ENCODE data around the gene DLGAP3. TPM values are rescaled to one million over a fixed set of nuclear protein-coding genes. Genes with fewer than 3 reads are reported as not detected.
A peak's percentile ranks its signal among the peaks of the same experiment; 100 is the strongest.

Gene DLGAP3
- total and polyA plus RNA-seq, 2 of the 13 experiments (the other 11 are each of a cell fraction or from before 2014, with no cell fraction given): 0.03 to 0.04 TPM

DNA sequence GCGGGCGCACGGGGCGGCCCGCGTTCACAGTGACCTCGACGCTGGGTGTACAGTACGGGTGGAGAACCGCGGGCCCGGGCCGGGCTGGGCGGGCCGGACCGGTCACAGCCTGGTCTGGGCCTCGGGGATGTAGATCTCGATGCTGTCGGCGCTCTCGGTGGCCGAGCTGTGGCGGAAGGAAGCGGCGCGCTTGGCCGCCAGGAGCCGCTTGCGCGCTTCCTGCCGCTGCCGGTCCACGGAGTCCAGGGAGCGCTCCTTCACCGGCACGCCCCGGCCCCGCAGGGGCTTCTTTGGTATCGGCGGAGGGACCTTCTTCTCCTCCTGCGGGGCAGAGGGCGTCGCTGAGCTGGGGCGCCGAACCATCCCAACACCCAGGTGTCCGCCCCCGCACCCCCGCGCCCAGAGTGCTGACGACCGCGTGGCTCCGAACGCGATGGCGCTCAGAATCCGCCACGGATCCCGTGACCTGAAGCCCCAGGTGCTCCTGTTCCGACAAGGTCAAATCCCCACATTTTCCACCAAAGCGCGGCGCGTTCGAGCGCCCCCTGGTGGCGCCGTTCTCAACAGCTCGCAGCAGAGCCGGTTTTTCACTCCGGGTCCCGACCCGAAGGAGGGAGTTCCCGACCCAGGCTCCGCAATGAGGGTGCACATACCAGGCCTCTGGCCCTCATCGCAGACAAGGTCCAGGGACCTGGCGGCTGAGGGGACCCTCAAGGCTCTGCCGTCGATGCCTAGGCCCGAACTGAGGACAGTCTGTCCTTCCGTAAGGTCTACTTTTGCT lies 63.3 kb downstream of the DLGAP3 start (continued):
- TF ChIP-seq, protein P1, sequence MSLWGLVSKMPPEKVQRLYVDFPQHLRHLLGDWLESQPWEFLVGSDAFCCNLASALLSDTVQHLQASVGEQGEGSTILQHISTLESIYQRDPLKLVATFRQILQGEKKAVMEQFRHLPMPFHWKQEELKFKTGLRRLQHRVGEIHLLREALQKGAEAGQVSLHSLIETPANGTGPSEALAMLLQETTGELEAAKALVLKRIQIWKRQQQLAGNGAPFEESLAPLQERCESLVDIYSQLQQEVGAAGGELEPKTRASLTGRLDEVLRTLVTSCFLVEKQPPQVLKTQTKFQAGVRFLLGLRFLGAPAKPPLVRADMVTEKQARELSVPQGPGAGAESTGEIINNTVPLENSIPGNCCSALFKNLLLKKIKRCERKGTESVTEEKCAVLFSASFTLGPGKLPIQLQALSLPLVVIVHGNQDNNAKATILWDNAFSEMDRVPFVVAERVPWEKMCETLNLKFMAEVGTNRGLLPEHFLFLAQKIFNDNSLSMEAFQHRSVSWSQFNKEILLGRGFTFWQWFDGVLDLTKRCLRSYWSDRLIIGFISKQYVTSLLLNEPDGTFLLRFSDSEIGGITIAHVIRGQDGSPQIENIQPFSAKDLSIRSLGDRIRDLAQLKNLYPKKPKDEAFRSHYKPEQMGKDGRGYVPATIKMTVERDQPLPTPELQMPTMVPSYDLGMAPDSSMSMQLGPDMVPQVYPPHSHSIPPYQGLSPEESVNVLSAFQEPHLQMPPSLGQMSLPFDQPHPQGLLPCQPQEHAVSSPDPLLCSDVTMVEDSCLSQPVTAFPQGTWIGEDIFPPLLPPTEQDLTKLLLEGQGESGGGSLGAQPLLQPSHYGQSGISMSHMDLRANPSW (CRISPR knock-in tag; IDR thresholded peaks at IDR 0.05; ENCODE audit: borderline replicate concordance): no peak
- no peak for TF ChIP-seq RFXAP (CRISPR knock-in tag; IDR thresholded peaks at IDR 0.05; ENCODE audit: borderline replicate concordance)
- TF ChIP-seq MAX (IDR thresholded peaks at IDR 0.05): peak; percentile 50; the same call in 1 of the 2 replicates
- peak; percentile 17; the same call in 1 of the 2 replicates for TF ChIP-seq SMC3 (IDR thresholded peaks at IDR 0.05; ENCODE audit: low read length)
- no peak for TF ChIP-seq CEBPB (IDR thresholded peaks at IDR 0.05; ENCODE audit: borderline replicate concordance, low read depth, low read length)
- no peak for TF ChIP-seq IRF2 (CRISPR knock-in tag; IDR thresholded peaks at IDR 0.05)
- TF ChIP-seq GLI4 (CRISPR knock-in tag; IDR thresholded peaks at IDR 0.05; ENCODE audit: borderline replicate concordance): no peak
- no peak for TF ChIP-seq ATRX (CRISPR knock-in tag; IDR thresholded peaks at IDR 0.05; ENCODE audit: borderline replicate concordance)
- no peak for TF ChIP-seq REXO4 (CRISPR knock-in tag; IDR thresholded peaks at IDR 0.05; ENCODE audit: borderline replicate concordance)
- TF ChIP-seq IRX3 (CRISPR knock-in tag; IDR thresholded peaks at IDR 0.05; ENCODE audit: borderline replicate concordance, low read depth): no peak
- TF ChIP-seq ZNF781 (CRISPR knock-in tag; IDR thresholded peaks at IDR 0.05; ENCODE audit: borderline replicate concordance, not compliant biosample characterization): no peak
- no peak for TF ChIP-seq GATAD2A (CRISPR knock-in tag; IDR thresholded peaks at IDR 0.05)
- no peak for TF ChIP-seq HNF4A (CRISPR knock-in tag; IDR thresholded peaks at IDR 0.05)
- TF ChIP-seq ZNF224 (CRISPR knock-in tag; IDR thresholded peaks at IDR 0.05): no peak
- no peak for TF ChIP-seq ELF3 (CRISPR knock-in tag; IDR thresholded peaks at IDR 0.05)
- no peak for TF ChIP-seq TFAP4 (IDR thresholded peaks at IDR 0.05; ENCODE audit: borderline replicate concordance, low read depth)
- no peak for TF ChIP-seq ZNF639 (CRISPR knock-in tag; conservative IDR thresholded peaks at IDR 0.05)
- no peak for TF ChIP-seq ZNF33A (CRISPR knock-in tag; IDR thresholded peaks at IDR 0.05; ENCODE audit: borderline replicate concordance)
- TF ChIP-seq RELA (CRISPR knock-in tag; IDR thresholded peaks at IDR 0.05): no peak
- TF ChIP-seq CERS6 (CRISPR knock-in tag; IDR thresholded peaks at IDR 0.05): no peak
- no peak for TF ChIP-seq KLF6 (CRISPR knock-in tag; IDR thresholded peaks at IDR 0.05)
- no peak for TF ChIP-seq ZNF644 (CRISPR knock-in tag; IDR thresholded peaks at IDR 0.05; ENCODE audit: low read depth)
- no peak for TF ChIP-seq ATF7 (IDR thresholded peaks at IDR 0.05)
- TF ChIP-seq ATF7 (CRISPR knock-in tag; IDR thresholded peaks at IDR 0.05): no peak
- TF ChIP-seq ADNP (CRISPR knock-in tag; IDR thresholded peaks at IDR 0.05): no peak
- no peak for TF ChIP-seq DNMT1 (CRISPR knock-in tag; IDR thresholded peaks at IDR 0.05)
- no peak for TF ChIP-seq BORCS8-MEF2B (CRISPR knock-in tag; IDR thresholded peaks at IDR 0.05)

Data from HepG2 (cell line).